GM18499 (cell line): ENCODE measurements around the gene SH2D5.

ENCODE experiments used
- ATAC-seq: cut with Tn5 transposase; IDR thresholded peaks from one replicate; pipeline ENCODE4 v1.9.1; 2021; ENCODE audit warnings: moderate number of reproducible peaks; ENCODE audit not compliant: insufficient read depth, unreplicated experiment

Gene SH2D5

DNA sequence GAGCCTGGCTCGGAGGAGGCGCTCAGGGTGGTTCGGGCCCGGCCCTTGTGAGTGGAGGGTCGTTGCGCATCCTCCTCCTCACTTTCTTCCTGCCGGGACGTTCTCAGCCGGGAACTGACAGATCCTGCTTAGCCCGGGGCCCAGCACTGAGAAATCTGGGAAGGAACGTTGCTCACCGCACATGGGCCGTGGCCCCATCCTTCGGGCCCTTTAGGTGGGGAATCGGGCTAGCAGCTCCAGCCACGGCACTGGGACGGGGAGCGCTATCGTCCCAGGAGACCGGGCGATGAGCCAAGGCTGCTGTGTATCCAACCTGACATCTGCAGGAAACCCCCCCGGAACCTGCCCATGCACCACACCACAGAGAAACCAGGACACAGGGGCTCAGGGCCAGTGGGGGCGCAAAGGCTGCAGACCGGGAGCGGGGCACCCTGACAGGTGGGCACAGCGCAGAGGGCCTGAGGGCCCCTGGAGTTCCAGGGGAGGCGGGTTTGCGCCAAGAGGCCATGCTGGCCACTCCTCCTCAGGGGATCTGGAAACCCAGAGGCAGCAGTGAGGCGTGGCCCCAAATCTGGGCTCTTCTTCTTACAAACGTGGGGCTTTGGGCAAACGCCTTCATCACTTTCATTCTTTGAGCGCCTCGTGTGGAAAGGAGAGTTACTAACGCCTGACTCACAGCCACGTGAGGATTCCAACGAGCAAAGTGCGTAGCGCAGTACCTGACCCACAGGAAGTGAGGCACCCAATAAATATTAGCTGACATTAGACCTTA, at the start of gene SH2D5:
Gene SH2D5, minus strand, starts transcription at position 116 of the 772 bp plus-strand sequence. CDS start 4,659 bp downstream, outside the sequence.
- ATAC-seq = peak; percentile 42

DNA sequence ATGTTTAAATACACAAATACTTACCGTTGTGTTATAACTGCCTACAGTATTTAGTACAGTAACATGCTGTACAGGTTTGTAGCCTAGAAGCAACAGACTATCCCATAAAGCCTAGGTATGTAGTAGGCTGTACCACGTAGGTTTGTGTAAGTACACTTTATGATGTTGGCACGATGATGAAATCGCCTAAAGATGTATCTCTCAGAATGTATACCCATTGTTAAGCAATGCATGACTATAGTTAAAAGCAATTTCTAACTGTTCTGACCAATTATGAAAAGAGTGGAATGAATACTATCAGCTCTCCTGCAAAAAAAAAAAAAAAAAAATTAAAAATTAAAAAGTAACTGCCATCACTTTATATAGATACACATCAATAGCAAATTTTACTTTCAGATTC, 43.2 kb upstream of the SH2D5 start:
- ATAC-seq = no peak

DNA sequence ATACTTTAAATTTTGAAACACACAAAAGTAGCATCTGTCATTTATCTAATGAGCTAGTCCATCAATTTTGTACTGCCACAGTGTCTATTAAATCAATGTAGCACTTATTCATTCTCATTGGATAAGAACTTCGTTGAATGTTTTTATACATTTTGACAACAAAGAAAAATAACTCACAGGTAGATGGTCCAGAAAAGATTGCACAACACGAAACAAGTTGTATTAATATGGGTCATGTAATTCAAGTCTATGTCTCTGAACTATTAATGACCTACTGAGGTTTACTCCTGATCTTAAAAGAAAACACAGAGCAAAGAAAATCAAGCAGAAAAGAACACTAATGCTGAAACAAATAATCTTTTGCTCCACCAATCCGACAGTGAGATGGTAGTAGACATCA, 39.3 kb upstream of the SH2D5 start:
- no peak for ATAC-seq

DNA sequence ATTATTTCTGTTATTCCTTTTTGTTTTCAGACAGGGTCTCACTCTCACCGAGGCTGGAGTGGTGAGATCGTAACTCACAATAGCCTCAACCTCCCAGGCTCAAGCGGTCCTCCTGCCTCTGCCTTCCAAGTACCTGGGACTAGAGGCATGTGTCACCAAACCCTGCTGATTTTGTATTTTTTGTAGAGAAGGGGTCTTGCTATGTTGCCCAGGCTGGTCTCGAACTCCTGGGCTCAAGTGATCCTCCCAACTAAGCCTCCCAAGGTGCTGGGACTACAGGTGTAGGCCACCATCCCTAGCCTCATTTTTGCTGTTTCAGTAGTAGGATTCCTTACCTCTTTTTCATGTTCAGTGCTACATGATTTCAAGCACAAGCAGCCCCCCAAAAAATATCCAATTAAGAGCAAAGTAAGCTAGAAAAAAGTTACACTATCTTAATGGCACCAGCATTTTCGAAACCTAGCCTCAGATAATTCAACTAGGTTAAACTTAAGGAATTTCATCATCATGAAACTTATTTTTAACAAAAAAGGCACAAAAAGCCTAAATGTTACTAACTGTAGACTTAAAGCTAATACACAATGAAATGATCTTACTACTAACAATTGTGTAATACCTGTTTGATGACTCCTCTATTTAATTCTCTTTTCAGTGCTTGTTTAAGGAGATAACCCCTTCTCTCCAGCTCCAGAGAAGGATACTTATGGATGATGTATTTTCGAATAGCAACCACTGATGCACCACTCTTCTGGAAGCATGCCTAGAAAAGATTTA, 38.0 kb upstream of the SH2D5 start:
- no peak for ATAC-seq

DNA sequence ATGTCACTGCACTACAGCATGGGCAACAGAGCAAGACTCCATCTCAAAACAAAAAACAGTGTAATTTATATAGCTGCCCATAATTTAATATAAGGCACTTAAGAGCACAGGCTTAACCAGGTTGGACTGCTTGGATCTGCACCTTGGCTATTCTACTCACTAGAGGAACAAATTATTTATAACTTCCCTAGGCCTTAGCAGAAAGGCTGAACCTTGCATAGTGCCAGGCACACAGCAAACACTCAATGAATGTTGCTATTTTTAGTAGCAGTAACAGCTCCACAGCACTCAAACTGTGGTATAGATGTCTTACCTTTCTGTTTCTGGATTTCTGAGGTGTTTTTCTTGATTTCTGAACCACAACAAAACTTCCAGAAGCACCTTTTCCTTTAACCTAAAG, 34.8 kb upstream of the SH2D5 start:
- ATAC-seq = no peak

DNA sequence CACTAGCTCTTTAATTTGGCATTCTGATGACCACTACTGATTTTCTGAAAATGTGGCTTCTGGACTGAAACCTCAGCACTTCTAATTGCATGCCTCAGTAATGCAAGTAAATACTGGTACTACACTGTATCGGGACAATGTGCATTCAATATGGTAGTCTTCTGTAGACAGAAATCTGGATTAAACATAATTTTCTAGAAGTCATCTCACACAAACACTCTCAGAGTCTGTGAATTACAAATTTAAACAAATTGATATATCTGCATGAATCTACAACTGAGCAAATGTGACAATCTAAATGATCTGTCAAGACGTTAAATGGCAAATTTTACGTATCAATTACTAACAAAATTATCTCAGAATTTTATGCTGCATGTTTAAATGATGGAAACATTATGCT, 30.9 kb upstream of the SH2D5 start:
- no peak for ATAC-seq

DNA sequence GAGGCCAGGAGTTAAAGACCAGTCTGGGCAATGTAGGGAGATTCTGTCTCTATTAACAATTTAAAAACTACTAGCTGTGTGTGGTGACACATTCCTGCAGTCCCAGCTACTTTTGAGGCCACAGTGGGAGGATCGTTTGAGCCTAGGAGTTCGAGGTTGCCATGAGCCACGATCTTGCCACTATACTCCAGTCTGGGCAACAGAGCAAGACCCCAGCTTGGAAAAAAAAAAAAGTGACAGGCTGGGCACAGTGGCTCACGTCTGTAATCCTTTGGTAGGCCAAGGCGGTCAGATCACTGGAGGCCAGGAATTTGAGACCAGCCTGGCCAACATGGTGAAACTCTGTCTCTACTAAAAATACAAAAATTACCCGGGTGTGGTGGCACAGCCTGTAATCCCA, 27.8 kb upstream of the SH2D5 start:
- no peak for ATAC-seq

DNA sequence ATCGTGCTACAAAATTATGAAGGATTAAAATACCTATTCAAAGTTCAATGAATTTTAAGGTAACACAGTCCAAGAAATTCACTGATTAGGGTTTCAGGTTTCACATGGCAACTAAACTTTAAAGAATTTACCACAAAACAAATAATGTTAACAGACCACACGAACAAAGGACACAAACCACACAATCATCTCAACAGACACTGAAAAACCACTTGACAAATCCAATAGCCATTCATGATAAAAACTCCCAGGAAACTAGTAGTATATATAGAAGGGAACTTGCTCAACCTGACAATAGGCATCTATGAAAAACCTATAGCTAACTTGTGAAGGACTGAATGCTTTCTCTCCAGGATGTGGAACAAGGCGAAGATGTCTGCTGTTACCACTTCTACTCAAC, 21.1 kb upstream of the SH2D5 start:
- ATAC-seq = no peak

DNA sequence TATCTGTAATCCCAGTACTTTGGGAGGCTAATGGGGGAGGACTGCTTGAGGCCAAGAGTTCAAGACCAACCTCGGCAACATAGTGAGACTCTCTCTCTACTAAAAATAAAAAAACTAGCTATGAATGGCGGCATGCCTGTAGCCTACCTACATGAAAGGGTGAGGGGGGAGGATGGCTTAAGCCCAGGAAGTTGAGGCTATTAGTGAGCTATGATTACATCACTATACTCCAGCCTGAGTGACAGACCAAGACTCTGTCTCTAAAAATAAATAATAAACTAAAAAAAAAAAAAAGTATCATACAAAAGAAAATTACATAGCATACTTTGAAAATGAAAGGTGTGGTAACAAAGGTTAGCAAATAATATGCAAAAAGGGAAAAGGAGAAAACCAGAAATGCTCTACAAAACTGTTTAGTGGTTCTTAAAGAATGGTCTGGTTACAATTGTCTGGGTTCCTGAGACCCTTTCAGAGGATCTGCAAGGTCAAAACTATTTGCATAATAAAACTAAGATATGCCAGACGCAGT, 19.0 kb upstream of the SH2D5 start:
- no peak for ATAC-seq

DNA sequence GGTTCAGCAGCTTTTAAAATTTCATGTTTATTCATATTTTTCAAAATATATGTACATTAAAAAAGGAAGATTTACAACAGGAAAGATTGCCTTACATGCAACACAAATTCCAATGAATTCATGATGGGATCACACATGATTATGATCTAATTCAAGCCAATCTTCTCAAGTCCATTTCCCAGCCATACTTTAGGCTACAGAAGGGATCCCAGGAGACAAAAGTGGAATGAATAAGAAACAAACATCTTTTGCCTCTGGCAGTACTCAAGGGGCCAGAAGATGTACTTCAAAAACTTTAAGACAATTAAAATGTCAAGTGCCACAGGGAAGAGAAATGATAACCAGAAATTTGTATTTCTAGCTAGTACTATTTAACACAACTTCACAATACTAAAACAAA, 10.2 kb upstream of the SH2D5 start:
- ATAC-seq = no peak

DNA sequence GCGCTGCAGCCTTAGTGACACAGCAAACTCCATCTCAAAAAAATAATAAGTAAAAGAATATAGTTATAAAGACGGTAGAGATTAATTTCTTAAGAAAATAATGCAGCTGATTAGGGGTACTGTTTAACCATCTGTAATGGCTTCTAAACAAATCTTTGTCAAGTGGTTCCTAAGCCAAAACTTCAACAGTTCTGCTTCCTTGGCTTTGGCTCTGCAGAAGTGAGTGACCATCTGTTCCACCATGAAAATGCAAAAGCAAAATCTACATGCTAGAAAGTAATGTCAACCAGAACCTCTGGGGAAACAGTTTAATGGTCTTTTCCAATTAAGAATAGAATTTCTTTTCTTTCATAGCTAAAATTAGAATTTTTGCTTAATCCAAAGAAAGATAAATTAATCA, 8.3 kb upstream of the SH2D5 start:
- ATAC-seq = no peak

DNA sequence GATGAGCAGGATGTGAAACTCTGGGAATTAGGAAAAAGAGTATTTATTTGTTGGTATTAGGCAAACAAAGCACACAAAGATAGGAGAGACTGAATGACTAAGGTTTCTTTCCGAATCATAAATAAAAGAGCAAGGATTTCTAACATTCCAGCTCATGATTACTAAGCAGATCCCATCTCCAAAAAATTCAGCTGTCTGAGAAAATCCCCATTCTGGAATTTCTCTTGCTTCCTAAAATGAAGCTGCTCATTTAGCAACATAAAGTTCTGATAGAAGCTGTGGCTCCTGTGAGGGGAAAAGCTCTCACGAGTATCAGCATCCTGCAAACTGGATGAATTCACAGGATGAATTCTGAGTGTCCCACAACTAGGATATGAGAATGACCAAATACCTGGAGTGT, 6.7 kb upstream of the SH2D5 start:
- ATAC-seq = no peak

DNA sequence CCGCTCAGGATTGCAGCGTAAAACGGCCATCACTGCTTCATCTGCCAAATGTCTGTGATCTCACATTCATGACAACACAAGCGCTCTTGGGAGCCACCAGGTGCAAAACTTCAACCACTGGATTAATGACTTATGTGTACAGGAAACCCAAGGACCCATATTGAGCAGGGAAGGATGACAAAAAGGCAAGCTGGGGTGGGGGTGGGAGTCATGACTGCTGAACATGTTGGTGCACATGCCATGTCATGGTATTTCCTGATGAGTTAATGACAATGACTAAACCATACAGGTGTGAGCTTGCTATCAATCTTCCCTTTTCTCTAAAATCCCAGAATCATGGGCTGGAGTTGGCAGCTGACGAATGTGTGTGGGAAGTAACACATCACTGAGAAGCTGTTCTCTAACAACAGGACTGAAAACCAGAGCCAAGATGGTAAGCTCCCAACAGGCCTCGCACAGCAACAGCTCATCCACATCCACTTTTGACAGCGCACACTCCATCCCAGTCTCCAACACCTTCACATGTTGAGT, 3.1 kb upstream of the SH2D5 start:
- ATAC-seq = no peak

DNA sequence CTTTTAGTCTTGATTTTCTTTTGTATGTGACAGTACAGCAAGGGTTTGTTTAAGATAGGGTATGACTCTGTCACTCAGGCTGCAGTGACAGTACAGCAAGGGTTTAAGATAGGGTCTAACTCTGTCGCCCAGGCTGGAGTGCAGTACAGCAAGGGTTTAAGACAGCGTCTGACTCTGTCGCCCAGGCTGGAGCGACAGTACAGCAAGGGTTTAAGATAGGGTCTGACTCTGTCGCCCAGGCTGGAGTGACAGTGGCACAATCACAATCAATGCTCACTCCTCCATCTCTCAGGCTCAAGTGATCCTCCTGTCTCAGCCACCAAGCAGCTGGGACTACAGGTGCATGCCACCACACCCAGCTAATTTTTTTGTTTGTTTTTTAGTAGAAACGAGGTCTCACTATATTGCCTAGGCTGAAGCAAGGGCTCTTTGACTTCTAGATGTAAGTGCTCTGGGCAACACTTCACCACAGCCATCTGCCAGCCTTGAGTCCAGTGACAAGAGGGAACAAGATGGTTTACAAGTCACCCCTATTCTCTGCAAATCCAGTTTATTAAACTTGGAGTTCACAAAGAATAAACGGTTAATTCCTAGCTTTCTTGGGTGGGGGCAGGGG, 965 bp upstream of the SH2D5 start:
- ATAC-seq = no peak

DNA sequence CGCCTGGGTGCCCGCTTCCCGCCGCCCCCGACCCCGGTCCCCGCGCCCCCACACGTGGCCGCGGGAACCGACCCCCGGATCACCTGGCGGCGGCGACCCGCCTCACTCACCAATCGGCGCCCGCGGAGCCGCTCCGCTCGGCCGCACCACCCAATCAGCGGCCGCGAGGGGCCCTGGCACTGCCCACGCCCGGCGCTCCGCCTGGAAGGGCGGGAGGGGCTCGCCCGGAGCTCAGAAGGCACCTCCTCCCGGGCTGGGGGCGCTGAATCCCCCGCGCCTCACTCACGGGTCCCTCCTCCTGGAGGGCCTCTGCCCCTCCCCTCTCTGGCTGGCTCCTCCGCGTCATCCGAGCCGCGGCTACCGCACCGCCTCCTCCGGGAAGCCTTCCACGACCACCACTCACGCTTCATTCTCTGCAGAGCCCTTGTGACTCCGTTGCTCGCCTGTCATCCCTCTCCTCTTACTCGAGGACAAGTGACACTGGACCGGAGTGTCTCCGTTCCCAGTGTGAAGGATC, 374 bp downstream of the SH2D5 start:
- ATAC-seq = no peak

DNA sequence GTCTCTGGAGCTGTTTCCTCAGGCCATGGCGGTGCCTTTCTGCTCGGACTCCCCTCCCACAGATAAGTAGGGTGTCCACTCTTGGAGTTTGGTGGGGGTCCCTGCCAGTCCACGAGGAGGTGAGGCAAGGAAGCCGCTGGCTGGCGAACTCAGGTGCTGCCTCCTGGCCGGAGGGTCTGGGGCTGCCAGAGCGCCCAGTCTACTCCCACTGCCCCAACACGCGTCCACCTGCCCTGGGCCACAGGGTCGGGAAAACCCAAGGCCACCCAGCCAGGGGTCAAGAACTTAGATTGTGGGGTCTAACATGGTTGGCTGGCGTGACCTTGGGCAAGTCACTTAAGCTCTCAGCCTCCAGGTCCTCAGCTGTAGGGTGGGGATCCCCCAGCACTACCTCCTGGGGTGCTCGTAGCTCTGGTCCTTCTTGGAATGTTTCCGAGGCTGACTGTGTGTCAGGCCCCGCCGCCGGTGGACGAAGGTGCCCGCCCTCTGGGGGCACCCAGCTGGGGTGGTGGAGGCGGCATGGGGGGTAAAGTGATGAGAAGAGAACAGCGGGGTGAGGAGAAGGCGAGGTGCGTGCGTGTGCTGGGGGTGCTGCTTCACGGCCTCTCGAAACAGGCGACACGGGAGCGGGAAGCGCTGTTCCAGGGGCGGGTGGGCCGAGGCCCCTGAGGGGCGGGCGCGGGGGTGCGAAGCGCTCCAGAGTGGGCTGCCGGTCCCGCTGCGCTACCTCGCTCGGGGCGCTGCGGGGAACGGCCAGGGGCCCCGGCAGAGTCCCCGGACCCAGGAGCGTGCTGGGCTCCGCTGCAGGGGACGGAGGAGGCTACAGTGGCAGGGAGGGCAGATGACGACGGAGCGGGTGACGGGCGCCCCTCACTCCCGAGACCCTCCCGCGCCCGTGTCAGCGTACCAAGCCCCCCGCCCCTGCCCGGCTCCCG, 1.2 kb downstream of the SH2D5 start:
- no peak for ATAC-seq

DNA sequence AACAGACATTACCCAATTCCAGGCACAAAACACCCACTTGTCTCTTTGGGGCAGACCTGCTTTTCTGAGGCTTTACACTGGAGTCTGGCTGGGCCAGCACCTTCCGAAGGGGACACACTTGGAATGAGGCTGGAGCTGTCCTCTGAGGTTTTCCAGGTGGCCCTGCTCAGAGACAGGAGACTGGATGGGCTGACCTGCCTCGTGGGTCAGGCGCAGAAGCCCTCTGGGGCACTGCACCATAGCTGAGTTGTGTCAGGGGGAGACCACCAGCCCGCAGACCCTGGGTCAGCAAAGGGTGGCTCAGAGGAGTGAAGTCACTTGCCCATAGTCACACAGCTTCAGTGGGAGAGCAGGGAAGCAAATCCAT, 1.8 kb downstream of the SH2D5 start:
- ATAC-seq = no peak

DNA sequence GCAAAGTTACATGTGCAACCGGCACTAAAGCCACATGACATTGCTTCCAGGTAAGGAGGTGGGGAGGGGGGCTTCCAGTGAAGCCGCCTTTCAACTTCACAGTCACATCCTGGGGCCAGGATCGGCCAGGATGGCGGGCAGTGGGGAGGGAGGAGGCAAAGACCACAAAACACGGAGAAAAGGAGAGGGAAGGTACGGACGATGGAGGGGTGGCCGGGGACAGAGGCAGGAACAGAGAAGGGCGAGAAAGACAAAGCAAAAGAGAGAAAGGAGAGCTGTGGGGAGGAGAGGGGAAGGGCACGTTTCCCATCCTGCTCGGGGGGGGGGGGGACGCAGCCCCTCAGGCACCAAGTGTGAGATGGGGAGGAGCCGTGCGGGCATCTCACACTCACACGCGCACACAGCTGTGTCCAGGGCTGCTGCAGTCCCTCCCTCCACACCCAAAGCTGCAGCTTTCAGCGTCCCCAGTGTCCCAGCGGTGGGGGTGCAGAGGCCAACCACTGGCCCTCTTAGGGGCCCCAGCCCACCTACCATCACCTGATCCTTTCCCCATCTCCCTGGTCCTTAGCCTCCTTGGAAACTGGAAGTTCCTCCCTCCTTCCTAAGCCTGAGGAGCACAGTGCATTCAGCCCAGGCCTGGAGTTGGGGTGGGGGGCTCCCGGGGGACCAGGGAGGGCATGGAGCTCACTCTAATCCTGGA, 2.4 kb downstream of the SH2D5 start:
- ATAC-seq = no peak
